Measurements from ENCODE around the gene RPS6KL1. TPM values are rescaled to one million over a fixed set of nuclear protein-coding genes. Genes with fewer than 3 reads are reported as not detected.
A peak's percentile ranks its signal among the peaks of the same experiment; 100 is the strongest.

The RPS6KL1 gene
- total and polyA plus RNA-seq, 8 donors: 0.62 to 6.7 (median 1.2) TPM

GRCh38 chr14:74960736-74961135 lies 37.7 kb upstream of the RPS6KL1 start:
- Histone ChIP-seq H3K27ac (no peak overlapping the region), H3K27me3 (peaks cover 0 to 5% of the 10 kb centered on the region in 2 donors), H3K36me3 (no peaks in the 10 kb centered on the region), H3K4me1 (peaks cover 0 to 13% of the 10 kb centered on the region in 2 donors), H3K4me3 (no peak overlapping the region), H3K9me3 (no peaks in the 10 kb centered on the region)
- intact Hi-C loops (cut with DNase I): no loop called here
- DNase-seq (peak in 1 of 4 donors; percentile 64), ATAC-seq (no peak)
- TF ChIP-seq CTCF (IDR thresholded peaks at IDR 0.05): no peak

DNA sequence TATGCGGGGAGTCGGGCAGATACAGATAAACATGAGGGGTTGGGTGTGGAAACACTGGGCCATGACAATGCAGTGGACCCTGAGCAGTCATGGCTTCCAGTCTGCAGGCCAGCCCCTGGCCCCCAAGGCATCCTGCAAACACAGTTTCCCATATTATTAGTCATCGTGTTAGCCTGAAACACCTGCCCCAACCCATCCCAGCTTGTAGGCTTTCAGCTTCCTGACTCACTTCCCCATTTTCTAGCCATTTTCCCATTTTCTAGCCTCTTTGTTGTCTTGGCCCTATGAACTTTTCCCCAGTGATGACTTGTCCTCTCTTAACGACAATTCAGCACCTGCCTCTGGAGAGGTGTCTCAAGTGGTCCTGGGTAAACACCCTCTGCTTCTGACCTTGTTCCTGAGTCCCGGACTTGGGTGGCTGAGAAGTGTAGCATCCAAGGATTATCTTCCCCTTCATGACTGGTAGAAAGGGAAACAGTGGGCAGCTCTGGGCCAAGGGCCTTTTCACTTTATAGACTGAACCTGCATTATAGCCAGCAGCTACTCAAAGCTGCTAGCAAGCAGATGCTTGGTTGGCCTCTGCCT lies 36.6 kb upstream of the RPS6KL1 start:
- intact Hi-C loops (cut with DNase I): no loop called here
- Histone ChIP-seq H3K4me3 (no peak overlapping the region), H3K36me3 (no peaks in the 10 kb centered on the region), H3K9me3 (no peaks in the 10 kb centered on the region), H3K4me1 (peaks cover 5 to 23% of the 10 kb centered on the region in 2 donors), H3K27ac (no peak overlapping the region), H3K27me3 (peaks cover 0 to 15% of the 10 kb centered on the region in 2 donors)
- no peak for DNase-seq
- peak; percentile 10 for ATAC-seq
- TF ChIP-seq CTCF (IDR thresholded peaks at IDR 0.05): no peak

- H3K36me3 ChIP-seq: no peaks in the 10 kb centered on the region
- DNase-seq (peak in 1 of 4 donors; percentile 62), ATAC-seq (no peak)
- no peaks in the 10 kb centered on the region for H3K9me3 ChIP-seq
- peaks cover 5 to 16% of the 10 kb centered on the region in 2 donors for H3K4me1 ChIP-seq
- intact Hi-C loops (cut with DNase I): no loop called here
- H3K27me3 ChIP-seq: peaks cover 0 to 43% of the 10 kb centered on the region in 2 donors
- H3K4me3 ChIP-seq: no peak overlapping the region
- no peak for TF ChIP-seq CTCF (IDR thresholded peaks at IDR 0.05)
- no peak overlapping the region for H3K27ac ChIP-seq
Observed at GRCh38 chr14:74956280-74957072, 33.4 kb upstream of the RPS6KL1 start.

DNA sequence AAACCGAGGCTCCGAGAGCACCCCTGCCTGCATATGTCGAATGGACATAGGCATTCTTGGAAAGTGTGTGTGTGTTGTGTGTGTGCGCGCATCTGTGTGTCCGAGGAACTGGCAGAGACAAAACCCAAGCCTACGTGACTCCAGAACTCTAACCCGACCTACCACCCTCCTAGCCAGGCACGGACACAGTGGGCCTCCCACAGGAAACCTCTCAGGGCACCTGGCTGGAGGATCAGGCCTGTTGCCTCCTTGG lies 32.9 kb upstream of the RPS6KL1 start:
- Histone ChIP-seq H3K27me3 (peaks cover 0 to 45% of the 10 kb centered on the region in 2 donors), H3K9me3 (no peaks in the 10 kb centered on the region), H3K4me1 (peaks cover 5 to 16% of the 10 kb centered on the region in 2 donors), H3K36me3 (no peaks in the 10 kb centered on the region), H3K27ac (no peak overlapping the region), H3K4me3 (peak overlapping the region in 1 of 2 donors; percentile 48)
- DNase-seq (no peak), ATAC-seq (no peak)
- intact Hi-C loops (cut with DNase I): no loop called here
- TF ChIP-seq CTCF (IDR thresholded peaks at IDR 0.05): no peak

- Histone ChIP-seq H3K36me3 (no peaks in the 10 kb centered on the region), H3K4me1 (peaks cover 5 to 16% of the 10 kb centered on the region in 2 donors), H3K4me3 (peak within 1 kb of the TSS; percentile 38 to 48), H3K27me3 (peaks cover 0 to 45% of the 10 kb centered on the region in 2 donors), H3K27ac (no peak within 1 kb of the TSS), H3K9me3 (no peaks in the 10 kb centered on the region)
- ATAC-seq: peak; percentile 93
- no peak for TF ChIP-seq CTCF (IDR thresholded peaks at IDR 0.05)
- intact Hi-C loops (cut with DNase I): no loop called here
- DNase-seq: peak in 3 of 4 donors; percentile 73 to 95 (median 76)
Observed at GRCh38 chr14:74955229-74956026, 32.4 kb upstream of the RPS6KL1 start, which contains the start of gene PGF. TSS of gene PGF (minus strand) at chr14:74955597. CDS start at chr14:74955242, 355 bp downstream.
